Fibroblast of peridontal ligament (primary cell): ENCODE data around the gene PRRC2B.
"Not testable (repeated sequence)": the region's sequence is repeated elsewhere in the genome, so short reads cannot be mapped to it uniquely, and the experiment has no call there.

Experiments
- DNase-seq: peaks from one replicate; pipeline ENCODE4 v3.0.0-alpha.2; 2010; ENCODE audit errors: extremely low read depth

PRRC2B gene

DNA sequence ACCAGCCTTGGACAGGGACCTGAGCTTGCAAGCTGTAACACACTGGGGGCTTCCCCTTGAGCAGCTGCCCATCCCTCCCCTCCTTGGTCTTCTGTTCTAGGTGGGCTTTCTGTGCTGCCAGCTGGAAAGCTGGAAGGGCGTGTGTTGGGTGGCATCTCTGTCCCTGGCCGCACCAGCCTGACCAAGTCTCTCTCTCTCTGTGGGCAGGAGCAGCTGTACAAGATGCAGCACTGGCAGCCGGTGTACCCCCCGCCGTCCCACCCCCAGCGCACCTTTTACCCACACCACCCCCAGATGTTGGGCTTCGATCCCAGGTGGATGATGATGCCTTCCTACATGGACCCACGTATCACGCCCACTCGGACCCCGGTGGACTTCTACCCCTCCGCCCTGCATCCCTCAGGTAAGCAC lies 76.7 kb downstream of the PRRC2B start:
- no peak for DNase-seq

DNA sequence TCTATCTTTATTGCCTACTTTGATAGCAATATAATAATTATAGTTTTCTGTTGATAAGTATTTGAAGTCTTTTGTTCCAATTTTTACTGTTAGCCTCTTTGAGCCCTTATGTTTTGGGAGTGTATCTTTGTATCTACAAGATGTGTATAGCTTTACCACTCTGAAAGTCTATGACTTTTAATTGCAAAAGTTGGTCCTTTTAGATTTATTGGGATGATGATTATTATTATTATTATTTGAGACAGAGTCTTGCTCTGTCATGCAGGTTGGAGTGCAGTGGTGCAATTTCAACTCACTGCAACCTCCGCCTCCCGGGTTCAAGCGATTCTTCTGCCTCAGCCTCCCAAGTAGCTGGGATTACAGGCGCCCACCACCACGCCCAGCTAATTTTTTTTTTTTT lies 78.2 kb downstream of the PRRC2B start:
- DNase-seq: not testable (repeated sequence)

DNA sequence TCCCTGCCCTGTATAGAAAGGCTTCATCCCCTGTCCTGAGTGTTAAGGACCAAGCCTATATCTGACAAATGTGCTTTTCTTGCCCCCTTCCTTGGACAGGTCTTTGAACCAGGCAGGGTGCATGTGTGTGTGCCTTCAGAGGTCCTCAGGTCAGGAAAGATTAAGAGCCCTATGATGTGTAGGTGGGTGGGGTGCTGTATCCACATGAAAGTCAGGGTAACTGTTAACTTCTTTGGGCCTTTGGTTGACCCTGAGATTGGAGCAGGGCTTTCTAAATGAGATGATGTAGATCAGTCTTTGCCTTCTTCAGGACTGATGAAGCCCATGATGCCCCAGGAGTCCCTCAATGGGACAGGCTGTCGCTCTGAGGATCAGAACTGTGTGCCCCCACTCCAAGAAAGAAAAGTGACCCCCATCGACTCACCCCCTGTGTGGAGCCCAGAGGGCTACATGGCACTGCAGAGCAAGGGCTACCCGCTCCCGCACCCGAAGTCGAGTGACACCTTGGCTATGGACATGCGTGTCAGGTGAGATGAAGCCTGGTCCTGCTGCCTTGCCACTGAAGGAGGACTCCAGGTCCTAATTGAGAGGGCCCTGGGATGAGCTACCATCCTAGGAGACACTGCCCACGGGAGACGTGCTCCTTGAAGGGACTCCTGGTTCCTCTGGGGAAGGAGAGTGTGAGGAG lies 79.5 kb downstream of the PRRC2B start:
- no peak for DNase-seq

DNA sequence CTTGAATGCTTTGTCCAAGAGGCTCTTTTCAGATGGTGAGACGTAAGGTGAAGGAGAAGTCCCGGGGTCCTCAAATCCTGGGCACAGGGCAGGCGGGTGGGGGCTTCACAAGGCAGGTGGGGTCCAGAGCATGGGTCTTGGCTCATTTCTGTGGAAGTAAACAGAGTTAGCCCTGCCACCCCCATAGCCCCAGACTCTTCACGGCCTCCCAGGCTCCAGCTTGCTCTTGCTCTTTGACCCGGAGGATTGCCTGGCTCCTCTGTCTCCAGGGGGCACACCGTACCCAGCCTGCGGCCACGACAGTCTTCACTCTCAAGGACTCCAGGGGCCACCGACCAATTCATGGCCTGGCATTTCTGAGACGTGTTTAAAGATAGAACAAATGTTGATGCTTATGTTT lies 80.0 kb downstream of the PRRC2B start:
- no peak for DNase-seq

DNA sequence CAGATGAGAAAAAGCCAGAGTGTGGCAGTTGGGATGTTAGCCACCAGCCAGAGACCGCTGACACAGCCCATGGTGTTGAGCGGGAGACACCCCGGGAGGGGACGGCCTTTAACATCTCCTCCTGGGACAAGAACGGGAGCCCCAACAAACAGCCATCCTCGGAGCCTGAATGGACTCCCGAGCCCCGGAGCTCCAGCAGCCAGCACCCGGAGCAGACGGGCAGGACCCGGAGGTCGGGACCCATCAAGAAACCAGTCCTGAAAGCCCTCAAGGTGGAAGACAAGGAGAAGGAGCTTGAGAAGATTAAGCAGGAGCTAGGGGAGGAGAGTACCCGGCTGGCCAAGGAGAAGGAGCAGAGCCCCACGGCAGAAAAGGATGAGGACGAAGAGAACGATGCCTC lies 80.8 kb downstream of the PRRC2B start:
- DNase-seq: no peak

GRCh38 chr9:131475111-131475955 lies 81.4 kb downstream of the PRRC2B start:
- DNase-seq: no peak

DNA sequence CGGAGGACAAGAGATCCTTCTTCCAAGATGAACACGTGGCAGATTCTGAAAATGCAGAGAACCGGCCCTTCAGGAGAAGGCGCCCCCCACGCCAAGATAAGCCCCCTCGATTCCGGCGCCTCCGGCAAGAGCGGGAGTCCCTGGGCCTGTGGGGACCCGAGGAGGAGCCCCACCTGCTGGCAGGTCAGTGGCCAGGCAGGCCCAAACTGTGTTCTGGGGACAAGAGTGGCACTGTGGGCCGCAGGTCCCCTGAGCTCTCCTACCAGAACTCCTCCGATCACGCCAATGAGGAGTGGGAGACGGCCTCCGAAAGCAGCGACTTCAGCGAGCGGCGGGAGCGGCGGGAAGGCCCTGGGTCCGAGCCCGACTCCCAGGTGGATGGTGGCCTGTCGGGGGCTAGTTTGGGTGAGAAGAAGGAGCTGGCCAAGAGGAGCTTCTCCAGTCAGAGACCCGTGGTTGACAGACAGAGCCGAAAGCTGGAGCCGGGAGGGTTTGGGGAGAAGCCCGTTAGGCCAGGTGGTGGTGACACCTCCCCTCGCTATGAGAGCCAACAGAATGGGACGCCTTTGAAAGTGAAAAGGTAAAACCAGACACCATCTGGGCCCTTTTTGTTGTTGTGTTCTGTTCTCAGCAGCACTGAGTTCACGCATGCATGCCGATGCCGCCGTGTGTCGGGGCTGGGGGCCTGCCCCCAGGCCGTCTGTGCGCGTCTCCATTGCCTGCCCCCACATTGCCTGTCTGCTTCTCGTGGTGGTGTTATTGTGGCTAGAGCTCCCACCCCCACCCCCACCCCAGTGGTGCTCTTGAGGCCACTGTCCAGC lies 82.3 kb downstream of the PRRC2B start:
- DNase-seq: no peak

DNA sequence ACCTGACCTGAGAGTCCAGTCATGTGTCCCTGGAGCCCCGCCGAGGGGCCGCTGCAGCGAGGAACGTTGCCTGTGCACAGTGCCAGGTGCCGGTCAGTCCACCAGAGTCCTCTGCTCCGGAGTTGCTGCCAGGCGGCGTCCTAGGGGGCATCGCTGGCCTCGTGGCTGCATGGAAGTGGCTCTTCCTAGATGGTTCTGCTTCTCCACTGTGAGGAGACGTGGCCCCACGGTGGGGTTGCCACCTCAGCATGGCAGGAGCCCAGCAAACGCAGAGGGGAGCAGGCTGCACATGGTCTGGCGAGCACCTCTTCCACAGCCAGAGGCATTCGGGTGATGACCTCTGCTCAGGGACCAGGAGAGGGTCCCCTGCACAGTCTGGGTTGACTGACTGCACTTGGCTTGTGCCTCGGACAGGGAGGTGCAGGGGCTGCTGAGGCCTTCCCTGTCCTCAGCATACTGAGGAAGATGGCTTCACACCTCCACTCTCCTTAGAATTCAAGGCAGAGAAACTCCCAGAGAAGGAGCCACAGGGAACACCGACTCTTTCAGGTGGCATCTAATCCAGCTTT lies 83.0 kb downstream of the PRRC2B start:
- DNase-seq: no peak

- DNase-seq: no peak
Measured at GRCh38 chr9:131477367-131477766, 83.5 kb downstream of the PRRC2B start.

- no peak for DNase-seq
Measured at GRCh38 chr9:131477816-131478419, 84.0 kb downstream of the PRRC2B start.

GRCh38 chr9:131478421-131478868 lies 84.6 kb downstream of the PRRC2B start:
- peak; percentile 20 for DNase-seq

- DNase-seq: no peak
Measured at GRCh38 chr9:131478911-131479310, 85.0 kb downstream of the PRRC2B start.

- no peak for DNase-seq
Measured at GRCh38 chr9:131480258-131480657, 86.4 kb downstream of the PRRC2B start.

DNA sequence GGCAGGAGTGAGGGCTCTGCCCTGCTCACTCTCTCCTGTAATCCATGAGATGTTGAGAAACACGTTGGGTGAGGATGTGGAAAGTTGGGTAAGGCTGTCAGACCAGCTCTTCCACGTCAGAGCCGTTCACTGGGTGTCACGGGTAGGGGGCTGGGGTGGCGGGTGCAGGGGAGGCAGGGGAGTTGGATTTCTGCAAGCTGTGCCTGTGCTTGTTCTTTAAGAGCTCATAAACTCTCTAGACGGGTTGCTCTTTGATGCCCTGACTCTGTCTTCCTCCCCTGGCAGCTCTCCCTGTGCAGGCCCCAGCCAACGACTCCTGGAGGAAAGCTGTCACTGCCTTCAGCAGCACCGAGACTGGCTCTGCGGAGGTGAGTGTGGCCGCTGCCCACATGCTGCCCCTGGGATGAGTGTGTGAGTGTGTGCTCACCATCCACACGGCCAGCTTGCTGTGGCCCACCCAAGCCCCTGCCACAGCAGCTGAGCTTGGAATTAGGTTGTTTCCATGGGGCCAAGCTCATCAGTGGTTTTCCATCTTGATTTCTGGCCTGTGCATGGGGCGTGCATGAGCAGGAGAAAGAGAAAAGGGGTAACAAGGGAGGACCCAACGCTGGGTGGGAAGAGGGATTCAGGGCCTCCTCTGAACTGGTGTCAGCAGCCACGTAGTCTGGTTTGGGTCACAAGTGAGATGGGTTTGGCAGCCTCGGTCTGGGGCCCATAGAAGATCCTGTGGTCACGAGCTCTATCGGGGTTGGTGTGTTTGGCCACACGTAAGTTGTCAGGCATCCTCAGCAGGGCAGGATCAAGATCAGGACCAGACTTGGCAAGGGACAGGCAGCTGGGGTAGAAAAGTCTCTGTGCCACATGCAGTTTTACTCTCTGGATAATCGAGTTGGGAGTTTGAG lies 87.8 kb downstream of the PRRC2B start:
- no peak for DNase-seq

DNA sequence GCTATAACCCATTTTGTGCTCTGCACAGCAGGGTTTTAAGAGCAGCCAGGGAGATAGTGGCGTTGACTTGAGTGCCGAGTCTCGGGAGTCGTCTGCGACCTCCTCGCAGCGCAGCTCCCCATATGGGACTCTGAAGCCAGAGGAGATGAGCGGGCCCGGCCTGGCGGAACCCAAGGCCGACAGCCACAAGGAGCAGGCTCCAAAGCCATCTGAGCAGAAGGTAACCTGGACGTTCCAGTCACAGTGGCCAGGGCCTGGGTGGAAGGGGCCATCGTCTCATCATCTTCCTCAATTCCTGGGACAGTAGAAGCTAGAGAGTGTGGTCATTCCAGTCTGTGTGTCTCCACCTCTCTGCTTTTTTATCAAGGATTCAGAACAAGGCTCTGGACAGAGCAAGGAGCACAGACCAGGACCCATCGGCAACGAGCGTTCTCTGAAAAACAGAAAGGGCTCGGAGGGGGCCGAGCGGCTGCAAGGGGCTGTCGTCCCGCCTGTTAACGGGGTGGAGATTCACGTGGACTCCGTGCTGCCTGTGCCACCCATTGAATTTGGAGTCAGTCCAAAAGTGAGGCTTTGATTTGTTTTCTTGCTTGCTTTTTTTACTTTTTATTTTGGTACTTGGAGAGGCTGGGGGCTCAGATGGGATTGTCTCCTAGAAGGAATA lies 88.6 kb downstream of the PRRC2B start:
- no peak for DNase-seq

- DNase-seq: no peak
Measured at GRCh38 chr9:131483319-131484050, 89.6 kb downstream of the PRRC2B start.

GRCh38 chr9:131484051-131484445 lies 90.2 kb downstream of the PRRC2B start:
- DNase-seq: no peak

- DNase-seq: no peak
Measured at GRCh38 chr9:131484560-131485185, 90.8 kb downstream of the PRRC2B start.

DNA sequence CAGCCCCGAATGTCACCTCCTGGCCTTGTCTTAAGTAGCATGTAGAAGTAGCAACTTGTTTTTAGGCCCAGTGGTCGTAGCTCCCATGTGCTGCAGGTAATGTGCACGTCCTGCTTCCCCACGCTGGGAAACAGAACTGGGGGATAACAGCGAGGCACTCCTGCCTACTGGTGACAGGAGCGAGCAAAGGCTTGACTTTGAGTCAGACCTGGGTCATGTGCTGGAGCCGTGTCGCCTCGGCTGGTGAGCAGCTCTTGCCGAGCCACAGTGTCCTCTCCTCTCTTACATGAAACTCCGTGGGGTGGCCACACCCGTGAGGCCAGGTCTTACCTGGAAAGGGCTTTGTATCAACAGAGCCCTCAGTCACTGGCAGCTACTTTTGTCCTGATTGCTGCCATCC lies 91.3 kb downstream of the PRRC2B start:
- DNase-seq: no peak
